PFSK-1 (cell line): ENCODE results near the gene HPD.

Experiments
- FOXP2 ChIP-seq: optimal IDR thresholded peaks from 2 replicates; pipeline ENCODE3; 2011; ENCODE audit warnings: borderline replicate concordance, control low read depth, inconsistent platforms; ENCODE audit not compliant: insufficient read depth; ENCODE audit errors: extremely low read length, extremely low read depth
- POLR2AphosphoS5 ChIP-seq: IDR thresholded peaks from 2 replicates; pipeline ENCODE4 v1.6.1; 2012; ENCODE audit warnings: low read depth, mild to moderate bottlenecking, control low read depth, low read length, moderate library complexity
- SIN3A ChIP-seq: IDR thresholded peaks from 2 replicates; pipeline ENCODE4 v1.6.1; 2012; ENCODE audit warnings: mild to moderate bottlenecking, low read length, moderate library complexity, borderline replicate concordance; ENCODE audit not compliant: insufficient read depth
- TAF1 ChIP-seq: IDR thresholded peaks from 2 replicates; pipeline ENCODE4 v1.6.1; 2012; ENCODE audit warnings: low read length, control low read depth, borderline replicate concordance; ENCODE audit not compliant: insufficient read depth
- TF ChIP-seq, protein P1 (sequence below), 2 experiments: IDR thresholded peaks; 2 replicates each; pipeline versions ENCODE4 v1.6.1 to v1.8.0; 2011 to 2012; ENCODE audit warnings: low read depth in 2 of 2, low read length in 2 of 2, control low read depth in 1 of 2, inconsistent platforms in 1 of 2, mild to moderate bottlenecking in 1 of 2, moderate library complexity in 1 of 2; ENCODE audit not compliant: insufficient read depth in 1 of 2

The HPD gene

DNA sequence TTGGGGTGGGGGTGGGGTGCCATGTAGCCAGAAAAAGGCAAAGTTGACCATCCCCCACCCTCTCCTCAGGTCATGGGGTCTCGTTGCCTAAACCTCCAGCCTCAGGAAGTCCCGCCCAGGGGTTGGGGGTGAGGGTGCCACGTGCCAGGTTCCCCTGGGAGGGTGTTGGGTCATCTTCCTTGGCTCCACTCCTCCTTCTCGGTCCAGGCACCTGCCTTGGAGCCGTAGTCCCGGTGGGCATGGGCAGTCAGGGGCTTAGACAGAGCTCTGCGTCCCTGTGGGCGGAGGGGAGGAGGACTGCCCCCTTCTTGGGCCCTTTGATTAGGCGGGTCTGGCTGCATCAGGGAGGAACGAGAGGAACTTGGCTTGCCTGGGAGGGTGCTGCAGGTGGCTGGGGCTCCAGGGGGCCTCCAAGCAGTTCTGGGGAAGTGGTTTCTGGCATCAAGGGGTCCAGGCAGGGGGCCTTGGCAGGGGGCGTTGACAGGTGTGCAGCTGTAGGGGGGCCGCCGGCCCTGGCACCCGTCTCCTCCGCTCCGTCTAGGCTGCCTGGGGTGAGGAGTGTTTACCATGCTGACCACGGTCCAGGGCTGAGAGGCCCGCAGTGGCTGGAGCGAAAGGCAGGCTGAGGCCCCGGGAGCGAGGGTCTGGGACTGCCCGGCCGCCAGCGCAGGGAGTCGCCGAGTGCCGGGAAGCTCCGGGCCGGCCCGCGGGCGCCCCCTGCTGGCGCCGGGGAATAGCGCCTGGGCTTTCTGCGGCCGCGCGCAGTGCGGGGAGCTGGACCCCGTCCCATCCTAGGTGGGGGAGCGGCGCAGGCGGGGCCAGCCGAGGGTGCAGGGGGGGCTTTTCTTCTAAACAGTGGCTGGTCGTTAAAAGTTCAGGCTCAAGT is 47.0 kb downstream of the HPD start:
- TF ChIP-seq SIN3A, result no peak
- peak; percentile 28 for TF ChIP-seq FOXP2

GRCh38 chr12:121810833-121811433 is 47.7 kb downstream of the HPD start:
- TF ChIP-seq TAF1 (no peak), POLR2AphosphoS5 (0 out of 2 replicates have a peak, but pooled peaks have one; percentile 0)

DNA sequence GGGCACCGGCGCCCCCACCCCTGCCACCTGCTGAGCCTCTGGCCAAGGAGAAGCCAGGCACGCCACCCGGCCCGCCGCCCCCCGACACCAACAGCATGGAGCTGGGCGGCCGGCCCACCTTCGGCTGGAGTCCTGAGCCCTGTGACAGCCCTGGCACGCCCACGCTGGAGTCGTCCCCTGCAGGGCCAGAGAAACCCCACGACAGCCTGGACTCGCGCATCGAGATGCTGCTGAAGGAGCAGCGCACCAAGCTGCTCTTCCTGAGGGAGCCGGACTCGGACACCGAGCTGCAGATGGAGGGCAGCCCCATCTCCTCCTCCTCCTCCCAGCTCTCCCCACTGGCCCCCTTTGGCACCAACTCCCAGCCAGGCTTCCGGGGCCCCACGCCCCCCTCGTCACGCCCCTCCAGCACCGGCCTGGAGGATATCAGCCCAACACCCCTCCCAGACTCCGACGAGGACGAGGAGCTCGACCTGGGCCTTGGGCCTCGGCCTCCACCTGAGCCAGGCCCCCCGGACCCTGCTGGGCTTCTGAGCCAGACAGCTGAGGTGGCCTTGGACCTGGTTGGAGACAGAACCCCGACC is 48.3 kb downstream of the HPD start:
- TF ChIP-seq FOXP2 (no peak), POLR2AphosphoS5 (no peak), TAF1 (no peak), SIN3A (no peak)
- TF ChIP-seq, protein P1, sequence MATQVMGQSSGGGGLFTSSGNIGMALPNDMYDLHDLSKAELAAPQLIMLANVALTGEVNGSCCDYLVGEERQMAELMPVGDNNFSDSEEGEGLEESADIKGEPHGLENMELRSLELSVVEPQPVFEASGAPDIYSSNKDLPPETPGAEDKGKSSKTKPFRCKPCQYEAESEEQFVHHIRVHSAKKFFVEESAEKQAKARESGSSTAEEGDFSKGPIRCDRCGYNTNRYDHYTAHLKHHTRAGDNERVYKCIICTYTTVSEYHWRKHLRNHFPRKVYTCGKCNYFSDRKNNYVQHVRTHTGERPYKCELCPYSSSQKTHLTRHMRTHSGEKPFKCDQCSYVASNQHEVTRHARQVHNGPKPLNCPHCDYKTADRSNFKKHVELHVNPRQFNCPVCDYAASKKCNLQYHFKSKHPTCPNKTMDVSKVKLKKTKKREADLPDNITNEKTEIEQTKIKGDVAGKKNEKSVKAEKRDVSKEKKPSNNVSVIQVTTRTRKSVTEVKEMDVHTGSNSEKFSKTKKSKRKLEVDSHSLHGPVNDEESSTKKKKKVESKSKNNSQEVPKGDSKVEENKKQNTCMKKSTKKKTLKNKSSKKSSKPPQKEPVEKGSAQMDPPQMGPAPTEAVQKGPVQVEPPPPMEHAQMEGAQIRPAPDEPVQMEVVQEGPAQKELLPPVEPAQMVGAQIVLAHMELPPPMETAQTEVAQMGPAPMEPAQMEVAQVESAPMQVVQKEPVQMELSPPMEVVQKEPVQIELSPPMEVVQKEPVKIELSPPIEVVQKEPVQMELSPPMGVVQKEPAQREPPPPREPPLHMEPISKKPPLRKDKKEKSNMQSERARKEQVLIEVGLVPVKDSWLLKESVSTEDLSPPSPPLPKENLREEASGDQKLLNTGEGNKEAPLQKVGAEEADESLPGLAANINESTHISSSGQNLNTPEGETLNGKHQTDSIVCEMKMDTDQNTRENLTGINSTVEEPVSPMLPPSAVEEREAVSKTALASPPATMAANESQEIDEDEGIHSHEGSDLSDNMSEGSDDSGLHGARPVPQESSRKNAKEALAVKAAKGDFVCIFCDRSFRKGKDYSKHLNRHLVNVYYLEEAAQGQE (IDR thresholded peaks at IDR 0.05; ENCODE audit: insufficient read depth in 1 of 2, low read depth in 2 of 2, low read length in 2 of 2), result no peak

DNA sequence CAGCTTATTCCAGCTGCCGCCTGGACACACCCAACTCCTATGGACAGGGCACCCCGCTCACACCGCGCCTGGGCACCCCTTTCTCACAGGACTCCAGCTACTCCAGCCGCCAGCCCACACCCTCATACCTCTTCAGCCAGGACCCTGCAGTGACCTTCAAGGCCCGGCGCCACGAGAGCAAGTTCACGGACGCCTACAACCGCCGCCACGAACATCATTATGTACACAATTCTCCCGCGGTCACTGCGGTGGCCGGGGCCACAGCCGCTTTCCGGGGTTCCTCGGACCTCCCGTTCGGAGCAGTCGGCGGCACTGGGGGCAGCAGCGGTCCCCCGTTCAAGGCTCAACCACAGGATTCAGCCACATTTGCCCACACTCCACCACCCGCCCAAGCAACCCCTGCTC is 48.9 kb downstream of the HPD start:
- TF ChIP-seq, protein P1 (IDR thresholded peaks at IDR 0.05; ENCODE audit: insufficient read depth in 1 of 2, low read depth in 2 of 2, low read length in 2 of 2), result no peak
- no peak for TF ChIP-seq TAF1
- no peak for TF ChIP-seq FOXP2
- TF ChIP-seq SIN3A, result no peak
- TF ChIP-seq POLR2AphosphoS5, result no peak

DNA sequence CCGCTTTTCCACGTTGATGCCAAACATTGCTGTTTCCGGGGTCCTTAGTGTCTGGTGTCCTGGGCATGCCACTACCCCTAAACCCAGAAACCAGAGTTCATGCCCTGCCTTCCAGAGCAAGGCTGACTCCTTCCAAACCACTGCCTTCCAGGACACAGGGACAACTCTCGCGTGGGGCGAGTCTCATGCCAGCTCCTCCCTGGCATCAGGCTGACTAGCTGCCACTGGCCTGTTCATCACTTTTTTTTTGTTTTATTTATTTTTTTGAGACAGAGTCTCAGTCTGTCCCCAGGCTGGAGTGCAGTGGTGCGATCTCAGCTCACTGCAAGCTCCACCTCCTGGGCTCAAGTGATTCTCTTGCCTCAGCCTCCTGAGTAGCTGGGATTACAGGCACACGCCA is 50.0 kb downstream of the HPD start:
- TF ChIP-seq, protein P1 (IDR thresholded peaks at IDR 0.05; ENCODE audit: insufficient read depth in 1 of 2, low read depth in 2 of 2, low read length in 2 of 2), result no peak
- TF ChIP-seq TAF1, result no peak
- TF ChIP-seq FOXP2, result no peak
- no peak for TF ChIP-seq POLR2AphosphoS5
- no peak for TF ChIP-seq SIN3A

DNA sequence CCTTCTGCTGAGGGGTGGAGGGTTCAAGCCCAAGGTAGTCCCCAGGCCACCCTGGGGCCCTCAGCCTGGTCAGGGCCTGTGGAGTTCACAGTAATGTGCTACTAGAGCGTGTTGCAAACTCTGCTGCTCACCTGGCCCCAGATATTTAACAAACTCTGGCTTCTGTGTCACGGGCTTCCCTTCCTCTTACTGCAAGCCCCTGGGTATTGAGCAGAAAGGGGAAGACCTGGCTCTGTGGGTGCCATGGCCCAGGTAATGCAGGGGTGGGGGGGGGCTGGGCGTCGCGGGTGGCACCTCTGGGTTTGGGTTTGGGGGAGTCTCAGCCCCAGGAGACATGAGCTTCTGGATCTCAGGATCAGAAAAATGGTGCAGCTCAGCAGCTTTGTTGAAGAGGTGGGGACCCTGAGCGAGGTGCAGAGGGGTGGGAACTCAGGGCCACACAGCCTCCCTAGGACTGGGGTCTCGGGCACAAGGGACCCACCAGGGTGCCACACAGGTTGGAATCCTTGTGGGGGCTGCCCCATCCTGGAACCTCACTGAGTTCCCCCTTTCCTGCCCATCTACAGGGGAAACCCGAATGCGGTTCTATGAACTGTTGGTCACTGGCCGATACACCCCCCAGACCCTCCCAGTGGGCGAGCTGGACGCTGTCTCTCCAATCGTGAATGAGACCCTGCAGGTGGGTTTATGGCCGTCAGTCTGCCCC is 50.9 kb downstream of the HPD start:
- no peak for TF ChIP-seq TAF1
- TF ChIP-seq POLR2AphosphoS5, result no peak
- no peak for TF ChIP-seq SIN3A
- TF ChIP-seq, protein P1 (IDR thresholded peaks at IDR 0.05; ENCODE audit: insufficient read depth in 1 of 2, low read depth in 2 of 2, low read length in 2 of 2), result no peak
- TF ChIP-seq FOXP2, result no peak
